GM15510 (cell line): ENCODE data around the gene KIF21A.

Source experiments
- POLR2A ChIP-seq: IDR thresholded peaks from 3 replicates; pipeline ENCODE4 v1.6.1; 2011; ENCODE audit warnings: borderline replicate concordance; ENCODE audit not compliant: insufficient read length; ENCODE audit errors: extremely low read depth

KIF21A gene

GRCh38 chr12:39352471-39353017, 90.4 kb downstream of the KIF21A start:
- no peak for TF ChIP-seq POLR2A

DNA sequence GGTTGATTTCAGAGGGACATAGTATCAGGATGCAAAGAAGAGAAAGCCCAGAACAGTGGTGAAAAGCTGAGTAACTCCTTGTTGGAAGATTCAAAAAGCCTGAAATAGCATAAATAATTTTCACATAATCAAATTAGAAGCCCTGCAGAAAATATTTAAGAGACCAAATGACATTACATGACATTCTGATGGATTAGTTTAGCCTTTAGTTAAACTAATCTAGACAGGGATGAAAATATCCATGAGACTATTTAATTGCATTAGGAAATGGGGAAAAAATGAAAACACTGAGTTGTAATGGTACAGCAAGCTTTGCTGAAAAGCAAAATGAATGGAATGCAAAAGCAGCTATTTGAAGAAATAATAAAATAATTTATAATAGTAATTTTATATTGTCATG, 91.8 kb downstream of the KIF21A start:
- TF ChIP-seq POLR2A, result no peak

GRCh38 chr12:39348941-39349626, 93.8 kb downstream of the KIF21A start:
- no peak for TF ChIP-seq POLR2A

- TF ChIP-seq POLR2A, result no peak
These were observed 94.4 kb downstream of the KIF21A start for GRCh38 chr12:39348523-39348922.

DNA sequence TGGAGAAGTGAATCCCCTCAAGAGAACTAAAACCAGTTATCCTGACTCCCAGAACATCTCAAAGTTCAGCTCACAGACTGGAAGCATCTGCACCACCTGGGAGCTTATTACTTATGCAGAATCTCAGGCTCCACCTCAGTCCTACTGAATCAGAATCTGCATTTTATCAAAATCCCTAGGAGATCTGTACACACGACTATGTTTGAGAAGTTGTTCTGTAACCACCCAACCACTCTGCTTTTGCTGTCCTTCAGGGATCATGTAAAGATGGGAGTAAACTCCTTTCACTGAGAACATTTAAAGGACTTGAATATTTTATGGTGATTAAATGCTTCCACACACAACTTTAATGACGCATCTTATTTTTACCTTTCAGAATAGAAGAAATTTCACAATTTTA, 98.0 kb downstream of the KIF21A start:
- no peak for TF ChIP-seq POLR2A

- no peak for TF ChIP-seq POLR2A
These were observed 99.3 kb downstream of the KIF21A start for GRCh38 chr12:39343665-39344064.

- no peak for TF ChIP-seq POLR2A
These were observed 101.2 kb downstream of the KIF21A start for GRCh38 chr12:39341761-39342160.

GRCh38 chr12:39341179-39341578, 101.7 kb downstream of the KIF21A start:
- TF ChIP-seq POLR2A, result no peak

DNA sequence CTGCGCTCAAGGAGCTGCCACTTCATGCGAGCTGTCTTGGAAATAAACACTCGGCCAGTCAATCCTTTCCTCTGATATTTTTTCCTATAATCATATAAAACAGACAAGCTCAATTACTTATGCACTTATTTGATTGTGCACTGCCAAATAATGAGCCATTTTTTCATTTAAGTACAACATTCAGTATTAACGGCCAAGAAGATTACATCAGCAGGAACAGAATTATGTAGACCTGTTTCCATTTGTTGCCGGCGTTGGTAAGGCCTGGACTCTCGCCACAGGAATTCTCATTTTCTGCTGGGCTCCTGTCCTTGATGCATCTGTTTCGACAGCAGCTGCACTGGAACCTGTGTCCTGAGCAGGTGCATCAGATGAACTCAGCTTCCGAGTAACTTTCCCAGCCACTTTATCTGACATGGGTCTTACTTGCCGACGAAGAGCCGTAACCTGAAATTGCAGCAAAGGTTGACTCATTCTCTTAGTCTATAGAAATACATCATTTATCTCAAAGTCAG, 110.2 kb downstream of the KIF21A start:
- TF ChIP-seq POLR2A, result no peak

DNA sequence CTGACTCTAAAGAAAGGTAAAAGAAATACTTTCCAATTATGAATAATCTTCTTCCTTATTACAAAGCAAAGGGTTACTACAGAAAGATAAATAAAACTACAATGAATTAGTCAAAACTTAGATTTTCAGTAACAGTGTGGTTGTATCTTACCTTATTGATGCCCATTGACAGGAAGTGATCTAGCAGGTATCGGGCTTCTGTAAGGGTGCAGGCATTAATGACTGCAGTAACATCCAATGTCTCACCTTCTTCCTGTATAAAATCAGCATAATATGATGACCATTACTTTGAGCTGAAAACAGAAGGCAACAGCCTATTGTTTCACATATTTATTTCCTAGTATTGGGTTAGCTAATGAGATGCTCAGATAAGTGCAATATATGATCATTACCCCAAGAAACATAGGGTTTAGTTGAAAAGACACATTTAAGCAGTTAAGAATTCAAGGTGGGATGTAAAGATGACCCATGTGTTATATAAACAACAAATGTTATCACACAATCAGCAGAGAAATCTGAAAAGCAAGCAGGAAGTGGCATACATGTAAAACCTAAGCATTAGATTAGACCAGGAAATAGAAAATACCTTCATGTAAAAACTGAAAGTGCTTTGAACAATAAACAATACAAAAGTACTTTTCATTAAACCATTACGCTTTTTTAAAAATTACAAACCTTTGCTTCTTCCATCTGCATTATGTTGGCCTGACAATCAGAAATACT, 111.2 kb downstream of the KIF21A start:
- TF ChIP-seq POLR2A, result no peak

GRCh38 chr12:39329876-39330275, 113.0 kb downstream of the KIF21A start:
- TF ChIP-seq POLR2A, result no peak

- TF ChIP-seq POLR2A, result no peak
These were observed 113.9 kb downstream of the KIF21A start for GRCh38 chr12:39329018-39329417.

DNA sequence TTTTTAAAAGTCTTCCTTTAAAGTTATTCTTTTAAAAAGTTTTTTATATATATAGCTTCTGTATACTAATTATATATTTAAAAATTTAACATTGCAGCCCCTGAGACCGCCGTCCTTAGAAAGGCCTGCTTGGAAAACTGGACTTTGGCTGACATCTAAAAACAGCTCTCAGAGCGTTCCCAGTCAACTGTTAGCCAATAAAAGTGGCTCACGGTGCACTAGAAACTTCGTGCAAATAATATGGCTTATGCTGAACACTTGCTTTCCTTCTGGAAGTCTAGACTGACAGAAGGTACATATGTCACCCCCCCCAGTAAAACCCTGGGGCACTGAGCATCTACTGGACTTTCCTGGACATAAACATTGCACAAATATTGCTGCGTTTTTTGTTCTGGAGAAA, 115.0 kb downstream of the KIF21A start:
- TF ChIP-seq POLR2A, result no peak

DNA sequence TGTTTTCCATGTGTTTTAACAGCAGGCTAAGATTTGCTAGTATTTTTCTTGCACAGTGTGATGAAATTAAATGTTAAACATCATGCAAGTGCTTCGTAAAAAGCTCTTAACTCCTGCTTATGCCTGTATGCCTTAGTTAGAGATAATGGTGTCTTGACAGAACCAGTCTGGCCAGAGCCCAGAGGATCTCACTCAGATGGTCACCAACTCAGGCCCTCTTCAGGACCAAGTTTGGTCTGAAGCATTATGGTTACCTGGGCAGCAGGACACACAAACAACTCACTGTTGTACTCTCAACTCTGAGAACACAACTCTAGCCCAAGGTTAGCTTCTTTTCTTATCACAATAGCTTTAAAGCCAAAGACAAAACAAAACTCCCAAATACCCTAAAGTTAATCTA, 115.4 kb downstream of the KIF21A start:
- no peak for TF ChIP-seq POLR2A

- TF ChIP-seq POLR2A, result no peak
These were observed 123.7 kb downstream of the KIF21A start for GRCh38 chr12:39319180-39319579.

DNA sequence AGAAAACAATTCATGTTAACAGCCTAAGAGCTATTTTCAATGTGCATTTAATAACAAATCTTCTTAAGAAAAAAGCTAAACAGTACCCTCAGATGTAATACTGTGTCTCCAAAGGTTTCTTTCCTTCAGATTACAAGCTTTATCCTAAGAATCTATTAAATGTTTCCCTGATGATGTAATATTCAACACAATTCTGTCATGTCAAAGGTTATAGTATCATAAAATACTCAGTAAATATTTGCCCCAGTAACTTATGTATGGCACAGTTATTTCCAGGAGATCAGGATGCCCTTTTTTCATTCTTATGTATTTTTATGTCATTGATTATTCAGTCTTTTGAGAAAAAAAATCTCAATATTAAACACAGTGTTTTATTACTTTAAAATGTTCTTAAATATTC, 128.4 kb downstream of the KIF21A start:
- TF ChIP-seq POLR2A, result no peak

DNA sequence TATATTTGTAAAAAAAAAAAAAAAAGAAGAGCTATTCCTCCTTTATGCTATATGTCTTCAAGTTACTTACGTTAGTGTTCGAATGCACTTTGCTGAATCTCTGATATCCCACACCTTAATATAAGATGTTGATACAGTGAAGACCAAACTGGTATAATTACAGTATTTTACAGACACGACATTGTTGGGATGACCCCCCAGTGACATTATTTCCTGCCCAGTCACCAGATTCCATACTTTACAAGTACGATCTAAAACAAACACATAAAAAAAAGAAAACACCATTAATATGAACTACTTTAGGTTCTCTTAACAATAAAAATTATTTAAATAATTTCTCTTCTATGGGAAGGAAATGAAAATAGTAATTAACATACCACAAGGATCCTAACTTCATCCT, 133.4 kb downstream of the KIF21A start:
- TF ChIP-seq POLR2A, result no peak

GRCh38 chr12:39301422-39301821, 141.5 kb downstream of the KIF21A start:
- TF ChIP-seq POLR2A, result no peak
